HG02571 (cell line): ENCODE data around the gene ANK3.
A peak's percentile ranks its signal among the peaks of the same experiment; 100 is the strongest.

ENCODE experiments used
- ATAC-seq: cut with Tn5 transposase; IDR thresholded peaks from one replicate; pipeline ENCODE4 v1.9.1; 2021; ENCODE audit warnings: mild to moderate bottlenecking, moderate library complexity; ENCODE audit not compliant: unreplicated experiment

ANK3 gene

GRCh38 chr10:60380781-60381180 lies 8.9 kb downstream of the ANK3 start:
- no peak for ATAC-seq

GRCh38 chr10:60377955-60378354 lies 11.7 kb downstream of the ANK3 start:
- ATAC-seq: no peak

- no peak for ATAC-seq
Measured at GRCh38 chr10:60377042-60377352, 12.7 kb downstream of the ANK3 start.

GRCh38 chr10:60376221-60377041 lies 13.2 kb downstream of the ANK3 start:
- no peak for ATAC-seq

GRCh38 chr10:60375293-60376004 lies 14.2 kb downstream of the ANK3 start:
- ATAC-seq: no peak

- ATAC-seq: no peak
Measured at GRCh38 chr10:60374836-60375235, 14.8 kb downstream of the ANK3 start.

- ATAC-seq: no peak
Measured at GRCh38 chr10:60372436-60372835, 17.2 kb downstream of the ANK3 start.

GRCh38 chr10:60369547-60369930 lies 20.1 kb downstream of the ANK3 start:
- ATAC-seq: no peak

- ATAC-seq: no peak
Measured at GRCh38 chr10:60368875-60369546, 20.7 kb downstream of the ANK3 start.

GRCh38 chr10:60367901-60368300 lies 21.8 kb downstream of the ANK3 start:
- no peak for ATAC-seq

GRCh38 chr10:60367431-60367830 lies 22.2 kb downstream of the ANK3 start:
- no peak for ATAC-seq

- ATAC-seq: no peak
Measured at GRCh38 chr10:60367024-60367423, 22.7 kb downstream of the ANK3 start.

- ATAC-seq: no peak
Measured at GRCh38 chr10:60363187-60363586, 26.5 kb downstream of the ANK3 start.

GRCh38 chr10:60362461-60362860 lies 27.2 kb downstream of the ANK3 start:
- no peak for ATAC-seq

GRCh38 chr10:60359066-60359465 lies 30.6 kb downstream of the ANK3 start:
- no peak for ATAC-seq

GRCh38 chr10:60358282-60358681 lies 31.4 kb downstream of the ANK3 start:
- ATAC-seq: peak; percentile 93

GRCh38 chr10:60353519-60354258 lies 36.0 kb downstream of the ANK3 start:
- ATAC-seq: no peak

- peak; percentile 54 for ATAC-seq
Measured at GRCh38 chr10:60352105-60352504, 37.6 kb downstream of the ANK3 start.

- peak; percentile 40 for ATAC-seq
Measured at GRCh38 chr10:60351191-60351853, 38.4 kb downstream of the ANK3 start.

- ATAC-seq: no peak
Measured at GRCh38 chr10:60350400-60350799, 39.3 kb downstream of the ANK3 start.

- no peak for ATAC-seq
Measured at GRCh38 chr10:60349426-60349825, 40.2 kb downstream of the ANK3 start.
